Breast epithelium (tissue), 3 donors: ENCODE data around the gene RTN4R.

ENCODE experiments used
- POLR2A ChIP-seq: fragments of 450-650 bp; IDR thresholded peaks from one replicate; pipeline ENCODE4 v1.6.1; 2016; ENCODE audit warnings: antibody characterized with exemption, mild to moderate bottlenecking, moderate library complexity
- POLR2AphosphoS5 ChIP-seq, 3 donors: sonication (generic); formaldehyde crosslinking; IDR thresholded peaks; one replicate each; pipeline ENCODE4 v1.6.1; 2017; ENCODE audit warnings: antibody characterized with exemption in 3 of 3
- TF ChIP-seq, protein P1 (sequence below), 3 donors: fragments of 450-650 bp; IDR thresholded peaks; one replicate each; pipeline ENCODE4 v1.5.1; 2016 to 2017; ENCODE audit warnings: antibody characterized with exemption in 3 of 3, mild to moderate bottlenecking in 3 of 3, moderate library complexity in 3 of 3

DNA sequence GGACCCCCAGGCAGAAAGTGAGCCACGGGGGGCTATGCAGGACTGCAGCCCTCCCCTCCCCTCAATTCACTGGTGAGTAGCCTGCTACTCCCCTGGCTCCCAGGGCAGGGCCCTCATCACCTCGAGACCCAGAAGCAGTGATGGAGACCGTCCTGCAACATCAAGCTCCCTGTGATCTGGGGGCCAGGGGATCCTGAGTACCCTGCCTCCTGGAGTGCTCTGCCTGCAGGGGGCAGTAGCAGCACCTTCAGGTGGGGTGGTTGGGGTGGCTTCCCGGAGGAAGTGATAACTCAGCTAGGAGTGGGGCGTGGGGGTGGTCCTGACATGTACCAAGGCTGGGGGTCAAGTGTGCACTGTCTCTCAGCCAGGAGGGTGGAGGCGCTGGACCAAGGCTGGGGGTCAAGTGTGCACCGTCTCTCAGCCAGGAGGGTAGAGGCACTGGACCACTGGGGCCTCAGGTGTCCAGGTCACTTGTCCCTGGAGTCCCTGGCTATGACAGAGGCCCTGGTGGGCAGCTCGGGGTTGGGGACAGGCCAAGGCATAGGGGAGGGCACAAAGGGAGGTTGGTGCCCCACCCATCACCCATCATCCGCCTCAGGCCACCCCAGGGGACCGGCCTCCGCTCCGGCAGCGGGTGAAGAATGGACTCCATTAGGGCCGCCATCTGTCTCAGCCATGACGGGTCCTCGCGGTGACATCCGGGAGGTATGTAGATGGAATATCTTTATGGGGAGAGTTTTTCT lies 9.4 kb downstream of the RTN4R start:
- no peak for TF ChIP-seq POLR2AphosphoS5 (IDR thresholded peaks at IDR 0.05)
- TF ChIP-seq POLR2A = no peak
- TF ChIP-seq, protein P1, sequence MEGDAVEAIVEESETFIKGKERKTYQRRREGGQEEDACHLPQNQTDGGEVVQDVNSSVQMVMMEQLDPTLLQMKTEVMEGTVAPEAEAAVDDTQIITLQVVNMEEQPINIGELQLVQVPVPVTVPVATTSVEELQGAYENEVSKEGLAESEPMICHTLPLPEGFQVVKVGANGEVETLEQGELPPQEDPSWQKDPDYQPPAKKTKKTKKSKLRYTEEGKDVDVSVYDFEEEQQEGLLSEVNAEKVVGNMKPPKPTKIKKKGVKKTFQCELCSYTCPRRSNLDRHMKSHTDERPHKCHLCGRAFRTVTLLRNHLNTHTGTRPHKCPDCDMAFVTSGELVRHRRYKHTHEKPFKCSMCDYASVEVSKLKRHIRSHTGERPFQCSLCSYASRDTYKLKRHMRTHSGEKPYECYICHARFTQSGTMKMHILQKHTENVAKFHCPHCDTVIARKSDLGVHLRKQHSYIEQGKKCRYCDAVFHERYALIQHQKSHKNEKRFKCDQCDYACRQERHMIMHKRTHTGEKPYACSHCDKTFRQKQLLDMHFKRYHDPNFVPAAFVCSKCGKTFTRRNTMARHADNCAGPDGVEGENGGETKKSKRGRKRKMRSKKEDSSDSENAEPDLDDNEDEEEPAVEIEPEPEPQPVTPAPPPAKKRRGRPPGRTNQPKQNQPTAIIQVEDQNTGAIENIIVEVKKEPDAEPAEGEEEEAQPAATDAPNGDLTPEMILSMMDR (IDR thresholded peaks at IDR 0.05) = no peak
